Uterus (tissue), 2 donors: ENCODE measurements around the gene LMX1B.

Source experiments
- CTCF ChIP-seq, 4 experiments: fragments of 200-600 bp in 2 of 4; fragments of 450-650 bp in 2 of 4; sonication (generic) in 2 of 4; IDR thresholded peaks; one replicate each; pipeline ENCODE4 v1.5.1; 2016 to 2019; ENCODE audit warnings: antibody characterized with exemption in 4 of 4, mild to moderate bottlenecking in 2 of 4, moderate library complexity in 1 of 4
- POLR2A ChIP-seq, 2 donors: fragments of 450-650 bp; IDR thresholded peaks; one replicate each; pipeline ENCODE4 v1.6.1; 2016; ENCODE audit warnings: antibody characterized with exemption in 2 of 2, mild to moderate bottlenecking in 1 of 2, moderate library complexity in 1 of 2

GRCh38 chr9:126626926-126627233 lies 13.2 kb downstream of the LMX1B start:
- TF ChIP-seq POLR2A (IDR thresholded peaks at IDR 0.05) (no peak), CTCF (IDR thresholded peaks at IDR 0.05) (no peak)
